Glutamatergic neuron (in vitro differentiated cells): ENCODE data around the gene OR52D1. TPM values are rescaled to one million over a fixed set of nuclear protein-coding genes. Genes with fewer than 3 reads are reported as not detected.

Source experiments
- DNase-seq: peaks from one replicate; pipeline ENCODE4 v3.0.0; 2022
- H3K27ac Mint-ChIP-seq: one replicate; pipeline ENCODE4 v1.8.0; 2020; ENCODE audit warnings: mild to moderate bottlenecking, mixed read lengths, inconsistent platforms; ENCODE audit not compliant: unreplicated experiment
- H3K27me3 Mint-ChIP-seq: one replicate; pipeline ENCODE4 v1.8.0; 2020; ENCODE audit warnings: mild to moderate bottlenecking, moderate library complexity, mixed read lengths, inconsistent platforms; ENCODE audit not compliant: unreplicated experiment
- H3K36me3 Mint-ChIP-seq: one replicate; pipeline ENCODE4 v1.8.0; 2020; ENCODE audit warnings: mild to moderate bottlenecking, mixed read lengths, inconsistent platforms; ENCODE audit not compliant: unreplicated experiment
- H3K4me1 Mint-ChIP-seq: one replicate; pipeline ENCODE4 v1.8.0; 2020; ENCODE audit warnings: mild to moderate bottlenecking, low read depth, mixed read lengths, inconsistent platforms; ENCODE audit not compliant: unreplicated experiment
- H3K4me3 Mint-ChIP-seq: one replicate; pipeline ENCODE4 v1.8.0; 2020; ENCODE audit warnings: mild to moderate bottlenecking, mixed read lengths, inconsistent platforms; ENCODE audit not compliant: unreplicated experiment
- H3K9me3 Mint-ChIP-seq: one replicate; pipeline ENCODE4 v1.8.0; 2020; ENCODE audit warnings: mild to moderate bottlenecking, moderate library complexity, mixed read lengths, inconsistent platforms; ENCODE audit not compliant: unreplicated experiment
- total RNA-seq: library from RNA; stranded (reverse); fragmentation: NEBNext Ultra II Directional; extraction: Animal tissue kit (Norgen Biotek cat#: 25700); gene quantifications from one replicate; pipeline ENCODE4 v1.2.1, GENCODE V29; 2021; ENCODE audit not compliant: unreplicated experiment
- TF ChIP-seq, protein P1 (sequence below): fragments of 200-600 bp; sonication (generic); IDR thresholded peaks from one replicate; pipeline ENCODE4 v1.5.0; 2021; ENCODE audit not compliant: partially characterized antibody, unreplicated experiment

The OR52D1 gene
- total RNA-seq, 1 donor from 2014 or later = not detected

DNA sequence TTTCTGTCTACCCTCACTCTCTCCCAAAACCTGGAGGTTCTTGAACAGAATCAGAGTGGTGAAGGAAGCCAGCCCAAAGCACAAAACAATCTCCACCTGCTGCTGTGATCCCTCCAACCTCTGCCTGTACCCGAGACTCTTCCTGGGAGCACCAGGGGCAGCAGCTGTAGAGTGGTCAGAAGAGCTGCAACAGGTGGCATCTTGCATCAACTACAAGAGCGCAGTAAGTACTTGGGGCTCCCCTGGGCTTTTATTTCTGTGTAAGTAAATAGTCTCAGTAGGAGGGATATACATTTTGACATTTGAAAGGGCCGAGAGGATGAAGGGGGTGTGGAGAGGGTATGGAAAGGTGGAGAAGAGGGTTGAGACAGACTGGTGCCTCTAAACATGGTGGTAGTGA, 36.3 kb downstream of the OR52D1 start:
- Mint-ChIP-seq H3K36me3 (no peaks in the 10 kb centered on the region), H3K4me3 (no peak overlapping the region), H3K27ac (no peak overlapping the region), H3K9me3 (no peaks in the 10 kb centered on the region), H3K4me1 (no peaks in the 10 kb centered on the region), H3K27me3 (no peaks in the 10 kb centered on the region)
- no peak for DNase-seq
- TF ChIP-seq, protein P1, sequence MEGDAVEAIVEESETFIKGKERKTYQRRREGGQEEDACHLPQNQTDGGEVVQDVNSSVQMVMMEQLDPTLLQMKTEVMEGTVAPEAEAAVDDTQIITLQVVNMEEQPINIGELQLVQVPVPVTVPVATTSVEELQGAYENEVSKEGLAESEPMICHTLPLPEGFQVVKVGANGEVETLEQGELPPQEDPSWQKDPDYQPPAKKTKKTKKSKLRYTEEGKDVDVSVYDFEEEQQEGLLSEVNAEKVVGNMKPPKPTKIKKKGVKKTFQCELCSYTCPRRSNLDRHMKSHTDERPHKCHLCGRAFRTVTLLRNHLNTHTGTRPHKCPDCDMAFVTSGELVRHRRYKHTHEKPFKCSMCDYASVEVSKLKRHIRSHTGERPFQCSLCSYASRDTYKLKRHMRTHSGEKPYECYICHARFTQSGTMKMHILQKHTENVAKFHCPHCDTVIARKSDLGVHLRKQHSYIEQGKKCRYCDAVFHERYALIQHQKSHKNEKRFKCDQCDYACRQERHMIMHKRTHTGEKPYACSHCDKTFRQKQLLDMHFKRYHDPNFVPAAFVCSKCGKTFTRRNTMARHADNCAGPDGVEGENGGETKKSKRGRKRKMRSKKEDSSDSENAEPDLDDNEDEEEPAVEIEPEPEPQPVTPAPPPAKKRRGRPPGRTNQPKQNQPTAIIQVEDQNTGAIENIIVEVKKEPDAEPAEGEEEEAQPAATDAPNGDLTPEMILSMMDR = no peak

DNA sequence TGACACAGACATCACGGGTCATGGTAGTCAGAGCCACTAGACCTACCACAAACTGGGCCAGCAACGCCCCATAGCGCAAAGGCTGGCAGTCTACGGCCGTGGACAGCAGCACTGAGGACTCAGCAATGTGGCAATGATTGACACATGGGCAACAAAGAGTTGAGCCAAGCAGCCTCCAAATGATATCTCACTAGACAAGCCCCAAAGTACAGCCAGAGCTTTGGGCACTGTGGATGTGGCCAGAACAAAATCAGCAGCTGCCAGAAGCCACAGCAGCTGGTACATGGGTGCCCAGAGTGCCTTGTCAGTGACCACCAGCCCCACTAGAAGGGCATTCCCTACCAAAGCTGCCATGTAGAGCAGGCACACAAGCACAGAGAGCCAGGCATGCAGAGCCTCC, 39.2 kb downstream of the OR52D1 start:
- TF ChIP-seq, protein P1 = no peak
- H3K27ac Mint-ChIP-seq = no peak overlapping the region
- no peak overlapping the region for H3K4me3 Mint-ChIP-seq
- no peaks in the 10 kb centered on the region for H3K9me3 Mint-ChIP-seq
- DNase-seq = no peak
- no peaks in the 10 kb centered on the region for H3K36me3 Mint-ChIP-seq
- H3K4me1 Mint-ChIP-seq = no peaks in the 10 kb centered on the region
- no peaks in the 10 kb centered on the region for H3K27me3 Mint-ChIP-seq

DNA sequence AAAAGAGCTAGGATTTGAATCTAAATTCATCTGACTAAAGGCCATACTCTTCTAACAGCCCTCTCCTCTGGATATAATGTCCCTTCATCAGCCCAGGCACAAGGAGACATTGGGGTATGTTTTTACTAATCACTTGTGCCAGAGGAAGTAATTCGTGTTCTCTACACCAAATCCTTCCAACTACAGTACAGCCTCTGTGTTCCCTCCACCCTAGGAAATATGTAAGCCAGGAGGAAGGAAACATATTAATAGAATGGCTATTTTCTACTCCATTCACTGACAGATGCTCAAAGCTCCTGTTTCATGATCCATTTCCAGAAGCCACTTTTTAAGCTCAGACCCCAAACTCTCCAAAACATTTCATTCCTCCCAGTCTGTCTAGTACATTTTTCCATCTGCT, 40.0 kb downstream of the OR52D1 start:
- no peaks in the 10 kb centered on the region for H3K27me3 Mint-ChIP-seq
- TF ChIP-seq, protein P1 = no peak
- no peaks in the 10 kb centered on the region for H3K36me3 Mint-ChIP-seq
- no peak overlapping the region for H3K27ac Mint-ChIP-seq
- no peak for DNase-seq
- no peaks in the 10 kb centered on the region for H3K9me3 Mint-ChIP-seq
- no peaks in the 10 kb centered on the region for H3K4me1 Mint-ChIP-seq
- H3K4me3 Mint-ChIP-seq = no peak overlapping the region

DNA sequence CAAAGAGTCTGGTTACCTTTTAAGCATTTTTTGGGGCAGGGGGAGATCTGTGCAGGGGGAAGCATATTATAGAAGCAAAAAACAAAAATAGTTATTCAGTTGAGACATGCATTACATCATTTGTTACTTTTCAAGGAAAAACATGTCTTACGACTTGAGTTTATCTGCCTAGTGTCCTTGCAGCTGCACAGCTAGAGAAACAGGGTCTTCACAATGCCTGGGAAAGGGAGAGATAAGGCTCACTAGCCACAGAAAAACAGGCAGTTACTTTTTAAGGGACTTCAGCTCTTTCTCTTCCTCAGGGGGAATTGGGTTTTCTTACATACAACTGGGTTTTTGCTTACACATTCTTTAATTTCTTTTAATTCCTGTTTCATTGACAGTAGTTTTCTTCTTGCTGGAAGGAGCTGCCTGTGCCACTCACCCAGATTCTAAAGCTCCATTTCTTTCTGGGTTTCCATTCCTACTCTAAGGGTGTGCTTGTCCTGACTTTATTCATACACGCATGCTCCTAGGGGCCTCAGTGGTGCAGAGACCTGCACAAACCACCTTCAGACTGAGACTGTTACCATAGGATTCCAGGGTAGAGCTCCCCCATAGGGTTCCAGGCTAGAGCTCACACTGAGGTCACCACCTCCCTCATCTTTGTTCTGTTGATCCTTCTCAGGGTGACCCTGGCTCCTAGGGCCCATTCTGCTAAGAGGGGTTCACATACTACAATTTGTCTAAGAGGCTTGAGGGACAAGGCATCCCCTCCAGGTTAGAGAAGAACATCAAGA, 42.8 kb downstream of the OR52D1 start:
- TF ChIP-seq, protein P1 = no peak
- Mint-ChIP-seq H3K27me3 (no peaks in the 10 kb centered on the region), H3K4me3 (no peak overlapping the region), H3K9me3 (no peaks in the 10 kb centered on the region), H3K27ac (no peak overlapping the region), H3K36me3 (no peaks in the 10 kb centered on the region), H3K4me1 (no peaks in the 10 kb centered on the region)
- DNase-seq = no peak

DNA sequence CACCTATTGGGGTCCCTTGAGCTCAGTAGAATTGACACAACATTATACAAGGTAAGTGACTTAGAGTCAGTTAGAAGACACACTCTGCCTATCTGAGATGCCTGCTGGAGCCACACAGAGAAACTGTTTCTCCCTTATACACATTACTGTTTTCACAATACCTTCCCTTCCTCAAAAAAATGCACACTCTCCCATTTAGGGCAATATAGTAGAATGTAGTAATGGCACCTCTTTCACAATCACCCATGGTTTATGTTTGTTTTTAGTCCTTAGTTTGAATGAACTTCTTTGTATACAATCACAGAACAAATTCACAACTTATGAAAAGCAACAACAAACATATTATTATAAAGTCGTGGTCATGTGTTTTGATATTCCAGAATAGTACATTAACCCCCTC, 45.6 kb downstream of the OR52D1 start:
- H3K4me1 Mint-ChIP-seq = no peaks in the 10 kb centered on the region
- no peaks in the 10 kb centered on the region for H3K27me3 Mint-ChIP-seq
- no peak overlapping the region for H3K27ac Mint-ChIP-seq

More for the DNA sequence above, 45.6 kb downstream of the OR52D1 start:
- Mint-ChIP-seq H3K4me3 (no peak overlapping the region), H3K9me3 (no peaks in the 10 kb centered on the region), H3K36me3 (no peaks in the 10 kb centered on the region)
- DNase-seq = no peak
- TF ChIP-seq, protein P1 = no peak
